ENCODE data around the gene METTL4. TPM values are rescaled to one million over a fixed set of nuclear protein-coding genes. Genes with fewer than 3 reads are reported as not detected.

The METTL4 gene
- total RNA-seq, 1 experiment from 2014 or later, result 20.1 TPM

DNA sequence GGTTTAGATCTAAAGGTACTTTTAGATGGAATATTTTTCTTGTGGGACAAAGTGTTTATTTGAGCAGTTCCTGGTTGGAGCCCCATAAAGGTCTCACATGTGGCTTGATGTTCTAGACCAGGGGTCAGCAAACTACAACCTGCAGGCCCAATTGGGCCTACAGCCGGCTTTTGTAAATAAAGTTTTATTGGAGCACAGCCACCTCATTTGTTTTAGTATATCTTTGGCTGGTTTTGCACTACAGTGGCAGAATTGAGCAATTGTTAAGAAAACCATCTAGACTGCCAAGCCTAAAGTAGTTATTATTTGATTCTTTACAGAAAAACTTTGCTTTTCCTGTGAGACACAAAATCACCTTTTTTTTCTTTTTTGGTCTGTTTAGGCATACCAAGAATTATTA is 41.7 kb upstream of the METTL4 start:
- POLR2A ChIA-PET, result no interaction called here
- Mint-ChIP-seq H3K9me3 (ENCODE audit: unreplicated experiment) (no peaks in the 10 kb centered on the region), H3K36me3 (ENCODE audit: insufficient read depth, unreplicated experiment) (peaks cover 39% of the 10 kb centered on the region), H3K4me1 (ENCODE audit: low read depth, unreplicated experiment) (no peaks in the 10 kb centered on the region), H3K27me3 (ENCODE audit: insufficient read depth, unreplicated experiment) (no peaks in the 10 kb centered on the region), H3K27ac (ENCODE audit: unreplicated experiment) (no peak overlapping the region), H3K4me3 (ENCODE audit: unreplicated experiment) (no peak overlapping the region)
- no peak for DNase-seq
- intact Hi-C loops (cut with micrococcal nuclease; ENCODE audit: unreplicated experiment), result no loop called here
- Histone ChIP-seq H3K4me3 (ENCODE audit: low read depth, low read length) (no peak overlapping the region), H3K27me3 (replicated peaks; ENCODE audit: control insufficient read depth, insufficient read depth, low read length) (no peaks in the 10 kb centered on the region), H3K36me3 (ENCODE audit: control insufficient read depth, insufficient read depth, low read length) (no peaks in the 10 kb centered on the region; the same call in 1 of the 2 replicates), H3K4me1 (no peaks in the 10 kb centered on the region), H3K9me3 (no peaks in the 10 kb centered on the region)
- BruUV-seq (replicated peaks), result no TSS peak
- TF ChIP-seq, protein P1, sequence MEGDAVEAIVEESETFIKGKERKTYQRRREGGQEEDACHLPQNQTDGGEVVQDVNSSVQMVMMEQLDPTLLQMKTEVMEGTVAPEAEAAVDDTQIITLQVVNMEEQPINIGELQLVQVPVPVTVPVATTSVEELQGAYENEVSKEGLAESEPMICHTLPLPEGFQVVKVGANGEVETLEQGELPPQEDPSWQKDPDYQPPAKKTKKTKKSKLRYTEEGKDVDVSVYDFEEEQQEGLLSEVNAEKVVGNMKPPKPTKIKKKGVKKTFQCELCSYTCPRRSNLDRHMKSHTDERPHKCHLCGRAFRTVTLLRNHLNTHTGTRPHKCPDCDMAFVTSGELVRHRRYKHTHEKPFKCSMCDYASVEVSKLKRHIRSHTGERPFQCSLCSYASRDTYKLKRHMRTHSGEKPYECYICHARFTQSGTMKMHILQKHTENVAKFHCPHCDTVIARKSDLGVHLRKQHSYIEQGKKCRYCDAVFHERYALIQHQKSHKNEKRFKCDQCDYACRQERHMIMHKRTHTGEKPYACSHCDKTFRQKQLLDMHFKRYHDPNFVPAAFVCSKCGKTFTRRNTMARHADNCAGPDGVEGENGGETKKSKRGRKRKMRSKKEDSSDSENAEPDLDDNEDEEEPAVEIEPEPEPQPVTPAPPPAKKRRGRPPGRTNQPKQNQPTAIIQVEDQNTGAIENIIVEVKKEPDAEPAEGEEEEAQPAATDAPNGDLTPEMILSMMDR (IDR thresholded peaks at IDR 0.05; ENCODE audit: insufficient read depth in 1 of 2, low read depth in 1 of 2, low read length in 1 of 2, severe bottlenecking in 1 of 2, unreplicated experiment in 1 of 2), result no peak
- CTCF ChIA-PET, result no interaction called here

GRCh38 chr18:2610549-2610948 is 39.2 kb upstream of the METTL4 start:
- Histone ChIP-seq H3K4me3 (ENCODE audit: low read depth, low read length) (no peak overlapping the region), H3K4me1 (no peaks in the 10 kb centered on the region), H3K9me3 (no peaks in the 10 kb centered on the region), H3K36me3 (ENCODE audit: control insufficient read depth, insufficient read depth, low read length) (no peaks in the 10 kb centered on the region; the same call in 1 of the 2 replicates), H3K27me3 (replicated peaks; ENCODE audit: control insufficient read depth, insufficient read depth, low read length) (no peaks in the 10 kb centered on the region)
- POLR2A ChIA-PET, result no interaction called here
- no peak for DNase-seq
- H3K27me3 Mint-ChIP-seq (ENCODE audit: insufficient read depth, unreplicated experiment), result no peaks in the 10 kb centered on the region
- no peaks in the 10 kb centered on the region for H3K4me1 Mint-ChIP-seq (ENCODE audit: low read depth, unreplicated experiment)
- no peak overlapping the region for H3K27ac Mint-ChIP-seq (ENCODE audit: unreplicated experiment)
- no TSS peak for BruUV-seq (replicated peaks)
- intact Hi-C loops (cut with micrococcal nuclease; ENCODE audit: unreplicated experiment), result no loop called here
- H3K36me3 Mint-ChIP-seq (ENCODE audit: insufficient read depth, unreplicated experiment), result peaks cover 34% of the 10 kb centered on the region
- no peak overlapping the region for H3K4me3 Mint-ChIP-seq (ENCODE audit: unreplicated experiment)
- CTCF ChIA-PET, result no interaction called here
- H3K9me3 Mint-ChIP-seq (ENCODE audit: unreplicated experiment), result no peaks in the 10 kb centered on the region
- TF ChIP-seq, protein P1 (IDR thresholded peaks at IDR 0.05; ENCODE audit: insufficient read depth in 1 of 2, low read depth in 1 of 2, low read length in 1 of 2, severe bottlenecking in 1 of 2, unreplicated experiment in 1 of 2), result no peak

GRCh38 chr18:2609604-2610003 is 38.3 kb upstream of the METTL4 start:
- Histone ChIP-seq H3K9me3 (no peaks in the 10 kb centered on the region), H3K4me1 (no peaks in the 10 kb centered on the region), H3K4me3 (ENCODE audit: low read depth, low read length) (no peak overlapping the region), H3K36me3 (ENCODE audit: control insufficient read depth, insufficient read depth, low read length) (no peaks in the 10 kb centered on the region; the same call in 1 of the 2 replicates), H3K27me3 (replicated peaks; ENCODE audit: control insufficient read depth, insufficient read depth, low read length) (no peaks in the 10 kb centered on the region)
- no peak overlapping the region for H3K27ac Mint-ChIP-seq (ENCODE audit: unreplicated experiment)
- H3K36me3 Mint-ChIP-seq (ENCODE audit: insufficient read depth, unreplicated experiment), result peaks cover 31% of the 10 kb centered on the region
- H3K27me3 Mint-ChIP-seq (ENCODE audit: insufficient read depth, unreplicated experiment), result no peaks in the 10 kb centered on the region
- intact Hi-C loops (cut with micrococcal nuclease; ENCODE audit: unreplicated experiment), result no loop called here
- TF ChIP-seq, protein P1 (IDR thresholded peaks at IDR 0.05; ENCODE audit: insufficient read depth in 1 of 2, low read depth in 1 of 2, low read length in 1 of 2, severe bottlenecking in 1 of 2, unreplicated experiment in 1 of 2), result no peak
- no TSS peak for BruUV-seq (replicated peaks)
- no peak overlapping the region for H3K4me3 Mint-ChIP-seq (ENCODE audit: unreplicated experiment)
- peaks cover 7% of the 10 kb centered on the region for H3K4me1 Mint-ChIP-seq (ENCODE audit: low read depth, unreplicated experiment)
- POLR2A ChIA-PET, result no interaction called here
- DNase-seq, result no peak
- no peaks in the 10 kb centered on the region for H3K9me3 Mint-ChIP-seq (ENCODE audit: unreplicated experiment)
- CTCF ChIA-PET, result no interaction called here

Data from Caco-2 (cell line).